ENCODE measurements around the gene ATP6V1F. TPM values are rescaled to one million over a fixed set of nuclear protein-coding genes. Genes with fewer than 3 reads are reported as not detected.

Gene ATP6V1F
- 119 TPM for total RNA-seq
- long read RNA-seq, transcript ATP6V1F-201 (2 exons, 704 nt) = major isoform, 56 of 56 reads
- long read RNA-seq, partial matches to known transcripts = 0 of 56 reads
- long read RNA-seq, other reads (novel, unspliced or antisense) = 0 of 56 reads

- DNase-seq (peak; percentile 99), ATAC-seq (ENCODE audit: poor library complexity) (peak; percentile 88)
- intact Hi-C loops (cut with DNase I) = no loop called here
Measured at GRCh38 chr7:128862571-128863432, at the start of gene ATP6V1F. Gene ATP6V1F (plus strand): TSS chr7:128862856. CDS start chr7:128862905, 49 bp downstream.

GRCh38 chr7:128814499-128814898 is 48.2 kb upstream of the ATP6V1F start:
- DNase-seq (no peak), ATAC-seq (ENCODE audit: poor library complexity) (no peak)
- intact Hi-C loops (cut with DNase I) = no loop called here

GRCh38 chr7:128815289-128815942 is 47.2 kb upstream of the ATP6V1F start:
- no peak for DNase-seq
- ATAC-seq (ENCODE audit: poor library complexity) = peak; percentile 32
- intact Hi-C loops (cut with DNase I) = no loop called here

- no peak for DNase-seq
- ATAC-seq (ENCODE audit: poor library complexity) = no peak
- intact Hi-C loops (cut with DNase I) = no loop called here
Measured at GRCh38 chr7:128818694-128819093, 44.0 kb upstream of the ATP6V1F start.

- intact Hi-C loops (cut with DNase I) = no loop called here
- DNase-seq (no peak), ATAC-seq (ENCODE audit: poor library complexity) (no peak)
Measured at GRCh38 chr7:128821724-128822123, 40.9 kb upstream of the ATP6V1F start.

GRCh38 chr7:128826512-128826911 is 36.1 kb upstream of the ATP6V1F start:
- DNase-seq (no peak), ATAC-seq (ENCODE audit: poor library complexity) (no peak)
- intact Hi-C loops (cut with DNase I) = no loop called here

- ATAC-seq (ENCODE audit: poor library complexity) (no peak), DNase-seq (no peak)
- intact Hi-C loops (cut with DNase I) = no loop called here
Measured at GRCh38 chr7:128826916-128827247, 35.8 kb upstream of the ATP6V1F start.

GRCh38 chr7:128827248-128827958 is 35.3 kb upstream of the ATP6V1F start:
- ATAC-seq (ENCODE audit: poor library complexity) (peak; percentile 53), DNase-seq (peak; percentile 77)
- intact Hi-C loops (cut with DNase I) = no loop called here

- DNase-seq = peak; percentile 74
- peak; percentile 45 for ATAC-seq (ENCODE audit: poor library complexity)
- intact Hi-C loops (cut with DNase I) = no loop called here
Measured at GRCh38 chr7:128827971-128828711, 34.5 kb upstream of the ATP6V1F start.

- intact Hi-C loops (cut with DNase I) = loop anchor here (5.0 kb wide), 1 partner anchor 37 kb away; the partner anchor contains the start of gene CCDC136
- no peak for ATAC-seq (ENCODE audit: poor library complexity)
Measured at GRCh38 chr7:128829391-128830166, 33.1 kb upstream of the ATP6V1F start.

GRCh38 chr7:128830231-128831177 is 32.2 kb upstream of the ATP6V1F start, which contains the start of gene FLNC:
Gene FLNC (plus strand): TSS chr7:128830406. CDS start chr7:128830638, 232 bp downstream.
- intact Hi-C loops (cut with DNase I) = loop anchor here (5.0 kb wide), 1 partner anchor 38 kb away; the partner anchor contains the start of gene CCDC136
- peak; percentile 23 for ATAC-seq (ENCODE audit: poor library complexity)
- peak; percentile 77 for DNase-seq

More at GRCh38 chr7:128829391-128830166, 33.1 kb upstream of the ATP6V1F start:
- DNase-seq = peak; percentile 67

- intact Hi-C loops (cut with DNase I) = loop anchor here (5.0 kb wide), 1 partner anchor 39 kb away; the partner anchor contains the start of gene CCDC136
- DNase-seq (peak; percentile 80), ATAC-seq (ENCODE audit: poor library complexity) (peak; percentile 38)
Measured at GRCh38 chr7:128831178-128831993, 31.3 kb upstream of the ATP6V1F start.

- intact Hi-C loops (cut with DNase I) = loop anchor here (5.0 kb wide), 1 partner anchor 40 kb away; the partner anchor contains the start of gene CCDC136
- ATAC-seq (ENCODE audit: poor library complexity) (peak; percentile 23), DNase-seq (peak; percentile 73)
Measured at GRCh38 chr7:128831994-128832879, 30.4 kb upstream of the ATP6V1F start.

- DNase-seq (no peak), ATAC-seq (ENCODE audit: poor library complexity) (no peak)
- intact Hi-C loops (cut with DNase I) = loop anchor here (5.0 kb wide), 1 partner anchor 41 kb away; the partner anchor contains the start of gene CCDC136
Measured at GRCh38 chr7:128832880-128833147, 29.8 kb upstream of the ATP6V1F start.

All from Right ventricle myocardium superior (tissue), 1 donor.